HEK293 (cell line): Measurements from ENCODE around the gene PKLR.

Experiments
- EGR2 ChIP-seq: fragments of 450-650 bp; formaldehyde crosslinking; IDR thresholded peaks from 2 replicates; pipeline ENCODE4 v1.5.1; 2016; ENCODE audit warnings: low read depth, missing biosample characterization, missing genetic modification characterization
- GLIS1 ChIP-seq: fragments of 450-650 bp; formaldehyde crosslinking; IDR thresholded peaks from 2 replicates; pipeline ENCODE4 v1.5.1; 2016; ENCODE audit warnings: missing biosample characterization, missing genetic modification characterization
- PBX3 ChIP-seq: sonication (generic); formaldehyde crosslinking; IDR thresholded peaks from 2 replicates; pipeline ENCODE4 v1.8.1; 2022; ENCODE audit warnings: mild to moderate bottlenecking, moderate library complexity, missing genetic modification reagents
- SP2 ChIP-seq: fragments of 450-650 bp; formaldehyde crosslinking; IDR thresholded peaks from 2 replicates; pipeline ENCODE4 v1.5.1; 2016; ENCODE audit warnings: missing biosample characterization, missing genetic modification characterization
- YY2 ChIP-seq: fragments of 450-650 bp; formaldehyde crosslinking; IDR thresholded peaks from 2 replicates; pipeline ENCODE4 v1.5.1; 2016; ENCODE audit warnings: missing biosample characterization, missing genetic modification characterization
- ZBTB1 ChIP-seq: fragments of 450-650 bp; formaldehyde crosslinking; IDR thresholded peaks from 2 replicates; pipeline ENCODE4 v1.5.1; 2016; ENCODE audit warnings: missing biosample characterization, missing genetic modification characterization
- ZBTB20 ChIP-seq: fragments of 450-650 bp; formaldehyde crosslinking; IDR thresholded peaks from 2 replicates; pipeline ENCODE4 v1.5.1; 2016; ENCODE audit warnings: missing biosample characterization, missing genetic modification characterization
- ZBTB26 ChIP-seq: fragments of 450-650 bp; formaldehyde crosslinking; optimal IDR thresholded peaks from 2 replicates; pipeline ENCODE3; 2016; ENCODE audit warnings: missing biosample characterization, mild to moderate bottlenecking, missing genetic modification characterization
- ZBTB7A ChIP-seq: fragments of 450-650 bp; formaldehyde crosslinking; IDR thresholded peaks from 2 replicates; pipeline ENCODE4 v1.5.1; 2016; ENCODE audit warnings: low read depth, missing biosample characterization, missing genetic modification characterization
- ZBTB8A ChIP-seq: fragments of 450-650 bp; formaldehyde crosslinking; IDR thresholded peaks from 2 replicates; pipeline ENCODE4 v1.5.1; 2016; ENCODE audit warnings: missing biosample characterization, missing genetic modification characterization
- ZEB2 ChIP-seq: fragments of 450-650 bp; formaldehyde crosslinking; IDR thresholded peaks from 2 replicates; pipeline ENCODE4 v1.5.1; 2016; ENCODE audit warnings: missing biosample characterization, missing genetic modification characterization
- ZFHX2 ChIP-seq: fragments of 450-650 bp; formaldehyde crosslinking; conservative IDR thresholded peaks from 2 replicates; pipeline ENCODE4 v1.5.1; 2016; ENCODE audit warnings: missing biosample characterization, missing genetic modification characterization
- ZFP37 ChIP-seq: fragments of 450-650 bp; formaldehyde crosslinking; IDR thresholded peaks from 2 replicates; pipeline ENCODE4 v1.5.1; 2016; ENCODE audit warnings: missing biosample characterization, missing genetic modification characterization
- ZFP41 ChIP-seq: fragments of 450-650 bp; formaldehyde crosslinking; IDR thresholded peaks from 2 replicates; pipeline ENCODE4 v1.5.1; 2016; ENCODE audit warnings: missing biosample characterization, missing genetic modification characterization, borderline replicate concordance
- ZFP69B ChIP-seq: fragments of 450-650 bp; formaldehyde crosslinking; IDR thresholded peaks from 2 replicates; pipeline ENCODE4 v1.5.1; 2016; ENCODE audit warnings: missing biosample characterization, missing genetic modification characterization
- ZIC2 ChIP-seq: fragments of 450-650 bp; formaldehyde crosslinking; IDR thresholded peaks from 2 replicates; pipeline ENCODE4 v1.5.1; 2016; ENCODE audit warnings: missing biosample characterization, missing genetic modification characterization
- ZNF138 ChIP-seq: fragments of 450-650 bp; formaldehyde crosslinking; IDR thresholded peaks from 2 replicates; pipeline ENCODE4 v1.5.1; 2016; ENCODE audit warnings: missing biosample characterization, missing genetic modification characterization, borderline replicate concordance
- ZNF169 ChIP-seq: fragments of 450-650 bp; formaldehyde crosslinking; IDR thresholded peaks from 2 replicates; pipeline ENCODE4 v1.5.1; 2016; ENCODE audit warnings: missing biosample characterization, missing genetic modification characterization
- ZNF2 ChIP-seq: fragments of 450-650 bp; formaldehyde crosslinking; IDR thresholded peaks from 2 replicates; pipeline ENCODE4 v1.5.1; 2016; ENCODE audit warnings: missing biosample characterization, missing genetic modification characterization
- ZNF24 ChIP-seq: fragments of 450-650 bp; formaldehyde crosslinking; IDR thresholded peaks from 2 replicates; pipeline ENCODE4 v1.5.1; 2016; ENCODE audit warnings: missing biosample characterization, missing genetic modification characterization
- ZNF26 ChIP-seq: fragments of 450-650 bp; formaldehyde crosslinking; IDR thresholded peaks from 2 replicates; pipeline ENCODE4 v1.5.1; 2016; ENCODE audit warnings: missing biosample characterization, missing genetic modification characterization
- ZNF292 ChIP-seq: fragments of 450-650 bp; formaldehyde crosslinking; IDR thresholded peaks from 2 replicates; pipeline ENCODE4 v1.5.1; 2016; ENCODE audit warnings: low read depth, missing biosample characterization, missing genetic modification characterization, borderline replicate concordance
- ZNF302 ChIP-seq: fragments of 450-650 bp; formaldehyde crosslinking; IDR thresholded peaks from 2 replicates; pipeline ENCODE4 v1.5.1; 2016; ENCODE audit warnings: missing biosample characterization, missing genetic modification characterization, low read depth
- ZNF335 ChIP-seq: fragments of 450-650 bp; formaldehyde crosslinking; conservative IDR thresholded peaks from 2 replicates; pipeline ENCODE4 v1.5.1; 2016; ENCODE audit warnings: missing biosample characterization, missing genetic modification characterization
- ZNF366 ChIP-seq: fragments of 450-650 bp; formaldehyde crosslinking; conservative IDR thresholded peaks from 2 replicates; pipeline ENCODE4 v1.5.1; 2016; ENCODE audit warnings: missing biosample characterization, missing genetic modification characterization
- ZNF391 ChIP-seq: fragments of 450-650 bp; formaldehyde crosslinking; IDR thresholded peaks from 2 replicates; pipeline ENCODE4 v1.5.1; 2016; ENCODE audit warnings: low read depth, missing biosample characterization, missing genetic modification characterization, borderline replicate concordance
- ZNF473 ChIP-seq: fragments of 450-650 bp; formaldehyde crosslinking; IDR thresholded peaks from 2 replicates; pipeline ENCODE4 v1.5.1; 2017; ENCODE audit warnings: missing biosample characterization, missing genetic modification characterization
- ZNF501 ChIP-seq: fragments of 450-650 bp; formaldehyde crosslinking; IDR thresholded peaks from 2 replicates; pipeline ENCODE4 v1.5.1; 2016; ENCODE audit warnings: missing biosample characterization, missing genetic modification characterization
- ZNF510 ChIP-seq: fragments of 450-650 bp; formaldehyde crosslinking; IDR thresholded peaks from 2 replicates; pipeline ENCODE4 v1.5.1; 2018; ENCODE audit warnings: mild to moderate bottlenecking, missing genetic modification characterization, missing biosample characterization; ENCODE audit not compliant: insufficient replicate concordance
- ZNF561 ChIP-seq: fragments of 450-650 bp; IDR thresholded peaks from 2 replicates; pipeline ENCODE4 v1.5.1; 2018; ENCODE audit warnings: missing biosample characterization, missing genetic modification characterization, borderline replicate concordance
- ZNF600 ChIP-seq: fragments of 450-650 bp; formaldehyde crosslinking; IDR thresholded peaks from 2 replicates; pipeline ENCODE4 v1.5.1; 2016; ENCODE audit warnings: missing biosample characterization, missing genetic modification characterization
- ZNF629 ChIP-seq: fragments of 450-650 bp; formaldehyde crosslinking; IDR thresholded peaks from 2 replicates; pipeline ENCODE4 v1.5.1; 2017; ENCODE audit warnings: missing biosample characterization, missing genetic modification characterization
- ZNF660 ChIP-seq: fragments of 450-650 bp; IDR thresholded peaks from 2 replicates; pipeline ENCODE4 v1.5.1; 2018; ENCODE audit warnings: missing biosample characterization, mild to moderate bottlenecking, missing genetic modification characterization
- ZNF76 ChIP-seq: fragments of 450-650 bp; formaldehyde crosslinking; IDR thresholded peaks from 2 replicates; pipeline ENCODE4; 2016; ENCODE audit warnings: low read depth, missing biosample characterization, missing genetic modification characterization, borderline replicate concordance
- ZSCAN30 ChIP-seq: fragments of 450-650 bp; IDR thresholded peaks from 2 replicates; pipeline ENCODE4 v1.5.1; 2018; ENCODE audit warnings: missing biosample characterization, mild to moderate bottlenecking, missing genetic modification characterization, moderate library complexity
- ZSCAN5A ChIP-seq: fragments of 450-650 bp; formaldehyde crosslinking; IDR thresholded peaks from 2 replicates; pipeline ENCODE4 v1.5.1; 2016; ENCODE audit warnings: missing biosample characterization, missing genetic modification characterization

Gene PKLR

GRCh38 chr1:155250633-155251449, 50.4 kb downstream of the PKLR start (continued):
- TF ChIP-seq ZNF600 (tag by site-specific recombination) (peak; percentile 80), ZIC2 (tag by site-specific recombination) (peak; percentile 53; the same call in 1 of the 2 replicates), ZNF629 (tag by site-specific recombination) (peak; percentile 60), ZBTB26 (tag by site-specific recombination) (peak; percentile 24), ZFHX2 (tag by site-specific recombination) (peak; percentile 54), GLIS1 (tag by site-specific recombination) (peak; percentile 57; the same call in 1 of the 2 replicates), ZNF24 (peak; percentile 51; the same call in 1 of the 2 replicates), PBX3 (0 out of 2 replicates have a peak, but pooled peaks have one; percentile 63), ZBTB7A (tag by site-specific recombination) (peak; percentile 60; the same call in 1 of the 2 replicates), ZNF292 (tag by site-specific recombination) (no peak), SP2 (tag by site-specific recombination) (peak; percentile 29; the same call in 1 of the 2 replicates), ZNF501 (tag by site-specific recombination) (0 out of 2 replicates have a peak, but pooled peaks have one; percentile 38), ZNF138 (tag by site-specific recombination) (no peak), ZSCAN30 (tag by site-specific recombination) (peak; percentile 88), ZNF2 (tag by site-specific recombination) (peak; percentile 92; the same call in 1 of the 2 replicates), ZNF335 (peak; percentile 51; the same call in 1 of the 2 replicates), ZNF660 (peak; percentile 97), ZNF561 (tag by site-specific recombination) (peak; percentile 29; the same call in 1 of the 2 replicates), ZNF302 (tag by site-specific recombination) (no peak), YY2 (peak; percentile 63; the same call in 1 of the 2 replicates), ZNF473 (tag by site-specific recombination) (no peak), ZBTB20 (peak; percentile 90), ZNF26 (tag by site-specific recombination) (no peak), ZFP69B (0 out of 2 replicates have a peak, but pooled peaks have one; percentile 47), ZNF169 (tag by site-specific recombination) (no peak), ZNF76 (tag by site-specific recombination) (0 out of 2 replicates have a peak, but pooled peaks have one; percentile 27), ZFP41 (tag by site-specific recombination) (no peak), ZNF366 (tag by site-specific recombination) (0 out of 2 replicates have a peak, but pooled peaks have one; percentile 39), ZFP37 (tag by site-specific recombination) (0 out of 2 replicates have a peak, but pooled peaks have one; percentile 37), EGR2 (tag by site-specific recombination) (peak; percentile 35; the same call in 1 of the 2 replicates), ZSCAN5A (tag by site-specific recombination) (0 out of 2 replicates have a peak, but pooled peaks have one; percentile 10), ZNF510 (tag by site-specific recombination) (no peak), ZNF391 (no peak), ZBTB8A (tag by site-specific recombination) (peak; percentile 75), ZEB2 (tag by site-specific recombination) (peak; percentile 57), ZBTB1 (tag by site-specific recombination) (no peak)
